ENCODE data around the gene ELL2.

The ELL2 gene

DNA sequence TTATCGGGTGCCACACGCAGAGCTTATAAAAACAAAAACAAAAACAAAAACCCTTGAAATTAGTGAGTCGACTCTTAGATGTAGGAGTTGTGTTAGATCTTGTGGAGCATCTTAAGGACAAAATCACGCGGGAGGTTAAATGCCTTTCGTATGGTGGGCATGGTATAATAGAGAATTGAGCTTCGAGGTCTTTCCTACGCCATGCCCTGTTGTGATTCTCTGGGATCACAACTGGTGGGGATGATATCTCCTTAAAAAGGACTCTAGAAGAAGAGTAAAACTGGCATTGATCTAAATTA lies 773 bp upstream of the ELL2 start:
- Histone ChIP-seq H3K27ac (ENCODE audit: low read length) (peak overlapping the region; percentile 93), H3K27me3 (ENCODE audit: low read depth, low read length) (no peaks in the 10 kb centered on the region), H3K9me3 (ENCODE audit: control insufficient read depth in 1 of 2, low read length in 2 of 2) (no peaks in the 10 kb centered on the region), H3K36me3 (ENCODE audit: control insufficient read depth in 1 of 2, insufficient read depth in 2 of 2, low read length in 2 of 2) (no peaks in the 10 kb centered on the region), H3K4me1 (ENCODE audit: control insufficient read depth in 1 of 2, insufficient read depth in 2 of 2, low read length in 2 of 2) (peaks cover 0 to 11% of the 10 kb centered on the region in 2 donors), H3K4me3 (ENCODE audit: low read depth in 1 of 2, low read length in 2 of 2) (peak overlapping the region; percentile 61 to 80)

- Histone ChIP-seq H3K4me1 (ENCODE audit: control insufficient read depth in 1 of 2, insufficient read depth in 2 of 2, low read length in 2 of 2) (peaks cover 5 to 17% of the 10 kb centered on the region in 2 donors), H3K9me3 (ENCODE audit: control insufficient read depth in 1 of 2, low read length in 2 of 2) (no peaks in the 10 kb centered on the region), H3K27me3 (ENCODE audit: low read depth, low read length) (no peaks in the 10 kb centered on the region), H3K36me3 (ENCODE audit: control insufficient read depth in 1 of 2, insufficient read depth in 2 of 2, low read length in 2 of 2) (no peaks in the 10 kb centered on the region), H3K27ac (ENCODE audit: low read length) (peak overlapping the region; percentile 92), H3K4me3 (ENCODE audit: low read depth in 1 of 2, low read length in 2 of 2) (peak overlapping the region; percentile 79 to 80)
Observed at GRCh38 chr5:95960667-95961616, 709 bp downstream of the ELL2 start.

DNA sequence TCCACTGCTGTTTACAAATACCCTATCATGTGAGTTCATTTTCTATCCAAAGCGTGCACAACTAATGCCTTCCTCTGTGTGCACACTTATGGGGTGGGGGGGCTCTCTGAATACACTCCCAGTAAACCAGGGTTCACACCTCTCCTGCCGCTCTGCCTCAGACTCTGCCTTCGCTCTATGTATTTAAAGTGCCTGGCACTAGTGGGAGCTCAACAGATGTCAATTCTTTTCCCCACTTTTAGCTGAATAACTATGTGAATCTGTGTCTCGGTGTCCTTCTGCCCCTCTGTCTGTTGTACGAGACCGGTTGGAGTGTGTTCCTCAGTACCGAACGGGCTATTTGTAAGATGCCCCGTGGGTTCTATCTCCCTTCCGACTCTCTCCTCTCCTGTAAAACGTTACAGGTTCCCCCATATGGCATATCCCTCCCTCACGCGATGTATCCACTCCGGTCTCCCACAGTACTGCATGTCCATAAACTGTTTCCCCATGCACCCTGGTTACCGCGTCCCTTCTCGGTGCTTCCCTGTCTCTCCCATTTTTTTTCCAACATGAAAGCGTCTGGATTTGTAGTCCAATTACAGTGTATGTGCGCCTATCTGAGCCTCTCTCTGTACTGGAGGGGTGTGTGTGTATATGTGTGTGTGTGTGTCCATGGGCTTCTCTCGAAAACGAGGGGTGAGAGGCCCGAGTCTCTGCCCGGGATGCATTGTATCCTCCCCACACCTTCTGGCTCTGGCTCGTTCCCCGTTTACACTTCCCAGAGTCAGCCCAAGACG lies 1.6 kb downstream of the ELL2 start:
- no peaks in the 10 kb centered on the region for H3K27me3 ChIP-seq (ENCODE audit: low read depth, low read length)
- H3K36me3 ChIP-seq (ENCODE audit: control insufficient read depth in 1 of 2, insufficient read depth in 2 of 2, low read length in 2 of 2), result no peaks in the 10 kb centered on the region
- H3K4me1 ChIP-seq (ENCODE audit: control insufficient read depth in 1 of 2, insufficient read depth in 2 of 2, low read length in 2 of 2), result peaks cover 9 to 25% of the 10 kb centered on the region in 2 donors
- no peaks in the 10 kb centered on the region for H3K9me3 ChIP-seq (ENCODE audit: control insufficient read depth in 1 of 2, low read length in 2 of 2)
- H3K4me3 ChIP-seq (ENCODE audit: low read depth in 1 of 2, low read length in 2 of 2), result peak overlapping the region; percentile 79 to 80
- peak overlapping the region; percentile 92 for H3K27ac ChIP-seq (ENCODE audit: low read length)

DNA sequence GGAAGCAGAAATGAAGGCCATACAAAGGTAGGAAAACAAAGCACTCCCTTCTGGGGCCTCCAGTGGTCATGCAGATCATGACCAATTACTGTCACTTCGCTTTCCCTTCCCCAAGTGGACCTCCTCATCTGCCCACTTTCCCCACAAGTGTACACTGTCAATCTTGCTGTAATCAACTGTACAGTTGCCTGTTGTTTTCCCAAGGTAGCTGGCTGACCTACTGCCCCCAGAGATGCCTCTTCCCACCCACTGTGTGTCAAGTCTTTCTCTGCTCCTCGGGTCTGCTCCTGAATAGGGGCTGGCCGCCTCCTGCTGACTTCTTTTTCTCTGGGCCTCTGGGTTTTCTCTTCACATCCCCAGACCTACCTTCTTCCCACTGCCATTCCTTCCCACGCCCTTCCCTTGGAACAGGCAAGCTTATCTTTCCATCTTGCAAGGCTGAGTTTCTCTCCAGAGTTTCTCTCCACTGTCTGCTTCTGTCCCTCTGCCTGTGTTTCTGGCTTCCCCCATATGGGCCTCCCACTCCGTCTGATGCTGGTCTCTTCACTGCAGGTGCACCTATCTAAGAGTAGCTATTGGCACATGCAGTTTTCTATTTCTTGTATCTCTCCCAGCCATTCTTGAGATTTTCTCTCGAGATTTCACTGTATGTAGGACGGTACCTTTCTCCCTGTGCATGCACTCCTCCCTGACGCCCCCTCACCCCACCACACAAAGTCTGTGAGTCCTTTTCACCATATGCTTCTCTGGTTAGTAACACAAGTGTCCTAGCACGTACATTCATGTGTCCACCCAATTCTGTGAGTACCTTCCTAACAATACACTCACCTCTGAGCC lies 2.4 kb downstream of the ELL2 start:
- H3K27me3 ChIP-seq (ENCODE audit: low read depth, low read length), result no peaks in the 10 kb centered on the region
- H3K4me1 ChIP-seq (ENCODE audit: control insufficient read depth in 1 of 2, insufficient read depth in 2 of 2, low read length in 2 of 2), result peaks cover 9 to 30% of the 10 kb centered on the region in 2 donors
- H3K9me3 ChIP-seq (ENCODE audit: control insufficient read depth in 1 of 2, low read length in 2 of 2), result no peaks in the 10 kb centered on the region
- peak overlapping the region; percentile 79 to 80 for H3K4me3 ChIP-seq (ENCODE audit: low read depth in 1 of 2, low read length in 2 of 2)
- peak overlapping the region; percentile 92 for H3K27ac ChIP-seq (ENCODE audit: low read length)
- no peaks in the 10 kb centered on the region for H3K36me3 ChIP-seq (ENCODE audit: control insufficient read depth in 1 of 2, insufficient read depth in 2 of 2, low read length in 2 of 2)

DNA sequence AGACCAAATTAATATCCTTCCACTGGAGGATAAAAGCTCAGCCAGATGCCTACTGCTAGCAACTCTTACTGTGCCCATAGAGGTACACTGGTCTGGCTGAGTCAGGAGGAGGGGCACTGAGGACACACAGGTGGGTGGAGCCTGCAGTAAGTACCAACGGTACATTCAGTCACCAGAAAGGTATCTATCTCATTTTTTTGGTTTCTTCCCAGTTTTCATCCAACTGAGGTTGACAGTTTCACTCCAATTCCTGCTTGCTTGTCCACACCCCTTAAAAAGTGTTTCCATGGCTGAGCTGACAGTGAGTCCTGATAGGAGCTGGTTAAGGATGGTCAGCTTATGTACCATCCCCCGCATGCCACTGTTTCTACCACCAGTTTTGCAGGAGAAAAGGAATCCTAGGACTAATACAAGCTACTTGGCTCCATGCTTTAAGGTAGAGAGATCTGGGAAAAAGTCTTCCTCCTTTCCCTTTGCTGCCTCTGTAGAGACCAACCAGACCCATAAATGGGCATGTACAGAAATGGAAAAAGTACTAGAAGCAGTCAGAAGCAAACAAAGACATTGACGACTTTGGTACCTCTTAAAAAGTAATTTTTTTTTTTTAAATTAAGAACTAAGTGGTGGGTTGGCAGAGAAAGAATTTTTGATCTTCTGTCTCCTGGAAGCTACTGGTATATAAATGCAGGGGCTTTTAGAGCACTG lies 3.2 kb downstream of the ELL2 start:
- Histone ChIP-seq H3K27me3 (ENCODE audit: low read depth, low read length) (no peaks in the 10 kb centered on the region), H3K4me1 (ENCODE audit: control insufficient read depth in 1 of 2, insufficient read depth in 2 of 2, low read length in 2 of 2) (peaks cover 9 to 32% of the 10 kb centered on the region in 2 donors), H3K36me3 (ENCODE audit: control insufficient read depth in 1 of 2, insufficient read depth in 2 of 2, low read length in 2 of 2) (no peaks in the 10 kb centered on the region), H3K9me3 (ENCODE audit: control insufficient read depth in 1 of 2, low read length in 2 of 2) (no peaks in the 10 kb centered on the region), H3K27ac (ENCODE audit: low read length) (no peak overlapping the region), H3K4me3 (ENCODE audit: low read depth in 1 of 2, low read length in 2 of 2) (peak overlapping the region; percentile 79 to 80)

DNA sequence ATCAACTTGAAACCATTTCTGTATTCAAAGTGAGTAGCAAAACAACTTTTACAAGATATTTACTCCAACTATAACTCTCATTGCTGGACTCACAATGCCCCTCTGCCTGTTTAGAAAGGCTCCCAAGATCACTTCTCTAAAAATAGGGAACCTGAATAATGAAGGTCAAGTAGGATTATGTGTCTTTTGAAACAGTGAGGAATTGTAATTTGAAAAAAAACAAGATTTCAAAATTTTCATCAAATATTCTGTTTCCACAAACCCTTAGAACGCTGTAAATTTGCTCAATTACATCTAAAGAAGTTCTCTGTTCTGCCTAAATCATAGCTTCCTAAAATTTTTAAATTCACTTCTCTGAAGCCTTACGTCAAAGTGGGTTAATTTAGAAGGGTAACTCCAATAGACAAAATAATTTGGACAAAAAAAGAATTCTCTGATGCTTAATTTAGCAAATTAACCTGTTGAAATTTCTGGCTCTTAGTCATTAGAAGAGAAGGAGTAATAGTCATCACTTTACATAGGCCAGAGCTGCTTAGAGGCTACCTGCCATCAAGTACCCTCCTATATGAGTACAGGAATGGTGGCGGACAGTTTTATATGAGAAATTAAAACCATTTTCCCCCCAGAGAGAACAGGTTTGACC lies 4.0 kb downstream of the ELL2 start:
- peaks cover 9 to 35% of the 10 kb centered on the region in 2 donors for H3K4me1 ChIP-seq (ENCODE audit: control insufficient read depth in 1 of 2, insufficient read depth in 2 of 2, low read length in 2 of 2)
- no peak overlapping the region for H3K27ac ChIP-seq (ENCODE audit: low read length)
- H3K36me3 ChIP-seq (ENCODE audit: control insufficient read depth in 1 of 2, insufficient read depth in 2 of 2, low read length in 2 of 2), result no peaks in the 10 kb centered on the region
- no peaks in the 10 kb centered on the region for H3K27me3 ChIP-seq (ENCODE audit: low read depth, low read length)
- H3K9me3 ChIP-seq (ENCODE audit: control insufficient read depth in 1 of 2, low read length in 2 of 2), result no peaks in the 10 kb centered on the region
- H3K4me3 ChIP-seq (ENCODE audit: low read depth in 1 of 2, low read length in 2 of 2), result peak overlapping the region; percentile 79 to 80

DNA sequence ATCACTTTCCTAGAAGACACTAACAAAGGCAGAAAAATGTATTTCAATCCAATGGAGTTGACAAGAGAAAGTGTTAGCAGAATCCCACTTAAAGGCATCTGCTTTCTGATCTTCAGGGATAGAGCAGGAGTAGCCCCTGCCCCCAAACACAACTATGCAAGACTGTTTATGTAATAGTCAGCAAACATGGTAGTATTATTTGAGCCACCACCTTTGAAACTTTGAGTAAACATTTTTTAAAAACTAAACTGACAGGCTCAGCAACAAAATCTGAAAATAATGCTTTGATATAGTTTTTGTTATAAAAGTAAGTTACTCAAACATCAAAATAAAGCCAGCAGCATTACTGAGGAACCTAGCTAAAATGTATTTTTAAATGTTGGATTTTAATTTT lies 4.8 kb downstream of the ELL2 start:
- Histone ChIP-seq H3K4me1 (ENCODE audit: control insufficient read depth in 1 of 2, insufficient read depth in 2 of 2, low read length in 2 of 2) (peaks cover 9 to 35% of the 10 kb centered on the region in 2 donors), H3K36me3 (ENCODE audit: control insufficient read depth in 1 of 2, insufficient read depth in 2 of 2, low read length in 2 of 2) (no peaks in the 10 kb centered on the region), H3K27ac (ENCODE audit: low read length) (no peak overlapping the region), H3K4me3 (ENCODE audit: low read depth in 1 of 2, low read length in 2 of 2) (no peak overlapping the region), H3K27me3 (ENCODE audit: low read depth, low read length) (no peaks in the 10 kb centered on the region), H3K9me3 (ENCODE audit: control insufficient read depth in 1 of 2, low read length in 2 of 2) (no peaks in the 10 kb centered on the region)

GRCh38 chr5:95956021-95956899 lies 5.4 kb downstream of the ELL2 start:
- Histone ChIP-seq H3K9me3 (ENCODE audit: control insufficient read depth in 1 of 2, low read length in 2 of 2) (no peaks in the 10 kb centered on the region), H3K27me3 (ENCODE audit: low read depth, low read length) (no peaks in the 10 kb centered on the region), H3K4me3 (ENCODE audit: low read depth in 1 of 2, low read length in 2 of 2) (no peak overlapping the region), H3K36me3 (ENCODE audit: control insufficient read depth in 1 of 2, insufficient read depth in 2 of 2, low read length in 2 of 2) (no peaks in the 10 kb centered on the region), H3K27ac (ENCODE audit: low read length) (no peak overlapping the region), H3K4me1 (ENCODE audit: control insufficient read depth in 1 of 2, insufficient read depth in 2 of 2, low read length in 2 of 2) (peaks cover 9 to 35% of the 10 kb centered on the region in 2 donors)

GRCh38 chr5:95954716-95955115 lies 6.9 kb downstream of the ELL2 start:
- Histone ChIP-seq H3K27ac (ENCODE audit: low read length) (no peak overlapping the region), H3K27me3 (ENCODE audit: low read depth, low read length) (no peaks in the 10 kb centered on the region), H3K4me3 (ENCODE audit: low read depth in 1 of 2, low read length in 2 of 2) (no peak overlapping the region), H3K9me3 (ENCODE audit: control insufficient read depth in 1 of 2, low read length in 2 of 2) (no peaks in the 10 kb centered on the region), H3K4me1 (ENCODE audit: control insufficient read depth in 1 of 2, insufficient read depth in 2 of 2, low read length in 2 of 2) (peaks cover 9 to 40% of the 10 kb centered on the region in 2 donors), H3K36me3 (ENCODE audit: control insufficient read depth in 1 of 2, insufficient read depth in 2 of 2, low read length in 2 of 2) (no peaks in the 10 kb centered on the region)

Measured in muscle layer of duodenum (tissue), 2 donors.